AG04450 (cell line): ENCODE results near the gene AP2B1. TPM values are rescaled to one million over a fixed set of nuclear protein-coding genes. Genes with fewer than 3 reads are reported as not detected.
A peak's percentile ranks its signal among the peaks of the same experiment; 100 is the strongest.

Experiments
- CTCF ChIA-PET: fragments of 300-600, 350-600 bp; formaldehyde crosslinking; extraction: SDS; loops from one replicate; lab custom pipeline; 2022; ENCODE audit warnings: antibody characterized with exemption, inconsistent platforms; lab: Charles Lee
- POLR2A ChIA-PET: fragments of 350-600 bp; formaldehyde crosslinking; extraction: SDS; loops from one replicate; lab custom pipeline; 2021; ENCODE audit warnings: antibody characterized with exemption, inconsistent platforms; lab: Yijun Ruan, JAX
- DNase-seq: peaks from one replicate; pipeline ENCODE4 v3.0.0-alpha.2; 2011; ENCODE audit warnings: low read depth, low spot score
- H3K27ac ChIP-seq: one replicate; pipeline ENCODE4 v1.5.1; 2012; ENCODE audit warnings: low read depth, low read length, control low read depth
- H3K27me3 ChIP-seq: one replicate; pipeline ENCODE4 v1.6.0; 2012; ENCODE audit warnings: low read length; ENCODE audit not compliant: control insufficient read depth, insufficient read depth
- H3K4me3 ChIP-seq: 2 replicates; pipeline ENCODE4 v1.5.1; 2011; ENCODE audit warnings: mild to moderate bottlenecking, low read depth, low read length, control low read depth
- H3K9me3 ChIP-seq: 2 replicates; pipeline ENCODE4 v1.5.1; 2012; ENCODE audit warnings: low read length; ENCODE audit not compliant: control insufficient read depth, insufficient read depth
- polyA plus RNA-seq: library from polyadenylated mRNA; depleted of rRNA; stranded (reverse); fragments of >200 nt; gene quantifications from 2 replicates; pipeline ENCODE4 v1.2.3, GENCODE V29; 2011
- TF ChIP-seq, protein P1 (sequence below): IDR thresholded peaks from 2 replicates; pipeline ENCODE4 v1.5.1; 2011; ENCODE audit warnings: low read depth, low read length, control low read depth, inconsistent platforms

Gene AP2B1
- polyA plus RNA-seq, 1 experiment = 258 TPM

DNA sequence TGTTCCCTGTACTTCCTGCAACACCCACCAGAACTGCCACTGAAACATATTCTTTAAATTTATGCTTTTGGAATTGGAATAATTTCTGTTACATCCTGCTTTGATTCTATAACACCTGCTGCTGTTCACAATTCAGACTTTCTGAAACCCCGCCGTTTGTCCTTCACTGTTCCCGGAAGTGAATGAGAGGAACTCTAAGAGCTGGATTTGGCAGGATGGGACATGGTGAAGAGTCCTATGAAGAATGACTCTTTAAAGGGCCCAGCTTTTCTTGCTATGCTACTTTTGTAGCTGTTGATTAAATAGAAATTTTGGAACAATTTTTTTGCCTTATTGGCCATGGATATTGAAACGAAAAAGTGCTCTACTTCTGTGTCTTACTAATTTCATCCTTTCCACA lies 8.9 kb downstream of the AP2B1 start:
- H3K9me3 ChIP-seq = no peaks in the 10 kb centered on the region
- TF ChIP-seq, protein P1, sequence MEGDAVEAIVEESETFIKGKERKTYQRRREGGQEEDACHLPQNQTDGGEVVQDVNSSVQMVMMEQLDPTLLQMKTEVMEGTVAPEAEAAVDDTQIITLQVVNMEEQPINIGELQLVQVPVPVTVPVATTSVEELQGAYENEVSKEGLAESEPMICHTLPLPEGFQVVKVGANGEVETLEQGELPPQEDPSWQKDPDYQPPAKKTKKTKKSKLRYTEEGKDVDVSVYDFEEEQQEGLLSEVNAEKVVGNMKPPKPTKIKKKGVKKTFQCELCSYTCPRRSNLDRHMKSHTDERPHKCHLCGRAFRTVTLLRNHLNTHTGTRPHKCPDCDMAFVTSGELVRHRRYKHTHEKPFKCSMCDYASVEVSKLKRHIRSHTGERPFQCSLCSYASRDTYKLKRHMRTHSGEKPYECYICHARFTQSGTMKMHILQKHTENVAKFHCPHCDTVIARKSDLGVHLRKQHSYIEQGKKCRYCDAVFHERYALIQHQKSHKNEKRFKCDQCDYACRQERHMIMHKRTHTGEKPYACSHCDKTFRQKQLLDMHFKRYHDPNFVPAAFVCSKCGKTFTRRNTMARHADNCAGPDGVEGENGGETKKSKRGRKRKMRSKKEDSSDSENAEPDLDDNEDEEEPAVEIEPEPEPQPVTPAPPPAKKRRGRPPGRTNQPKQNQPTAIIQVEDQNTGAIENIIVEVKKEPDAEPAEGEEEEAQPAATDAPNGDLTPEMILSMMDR = no peak
- no peak overlapping the region for H3K27ac ChIP-seq
- H3K27me3 ChIP-seq = no peaks in the 10 kb centered on the region
- H3K4me3 ChIP-seq = no peak overlapping the region
- DNase-seq = no peak
- ChIA-PET POLR2A (interaction anchor here (0.6 kb wide), 1 partner anchor 11 kb away, joined by 3 read pairs; no protein-coding TSS in a partner anchor), CTCF (interaction anchor here (0.7 to 2.1 kb wide), 3 partner anchors 17 to 245 kb away, joined by 3 to 11 read pairs (median 5); no protein-coding TSS in a partner anchor)

DNA sequence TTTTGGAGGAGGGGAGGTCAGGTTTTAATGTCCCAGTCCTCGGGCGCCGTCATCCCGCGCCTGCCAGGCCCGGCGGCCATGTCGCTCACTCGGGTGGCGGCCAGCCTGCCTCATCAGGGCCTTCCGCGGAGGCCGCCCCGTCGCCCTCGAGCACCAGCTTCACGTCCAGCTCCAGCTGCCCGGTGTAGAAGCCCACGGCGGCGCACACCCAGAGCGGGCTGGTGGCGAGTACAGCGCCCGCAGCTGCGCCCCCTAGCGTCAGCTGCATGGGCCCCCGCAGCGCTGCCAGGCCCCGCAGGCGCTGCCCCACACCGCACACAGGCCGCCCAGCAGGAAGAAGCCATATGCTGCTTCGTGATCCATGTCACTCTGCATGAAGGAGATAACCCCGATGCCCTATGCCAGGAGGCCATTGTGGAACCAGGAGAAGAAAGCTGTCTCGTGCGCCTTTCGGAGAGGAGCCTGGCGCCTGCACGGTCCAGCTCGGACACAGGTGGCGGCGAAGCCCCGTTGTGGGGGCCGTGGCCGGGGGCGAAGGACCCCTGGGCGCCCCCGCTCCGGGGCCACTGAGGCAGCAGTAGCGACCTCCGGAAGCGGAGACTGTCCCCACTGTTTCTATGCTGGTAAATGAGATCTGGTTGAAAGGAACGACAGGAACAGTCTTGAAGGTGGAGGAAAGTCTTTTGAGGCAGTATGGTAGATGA lies 9.6 kb downstream of the AP2B1 start:
- Histone ChIP-seq H3K9me3 (no peaks in the 10 kb centered on the region), H3K27me3 (no peaks in the 10 kb centered on the region), H3K27ac (no peak overlapping the region), H3K4me3 (no peak overlapping the region)
- ChIA-PET CTCF (interaction anchor here (0.7 to 2.1 kb wide), 3 partner anchors 11 to 244 kb away, joined by 3 to 11 read pairs (median 4); no protein-coding TSS in a partner anchor), POLR2A (interaction anchor here (0.6 kb wide), 1 partner anchor 11 kb away, joined by 3 read pairs; no protein-coding TSS in a partner anchor)
- DNase-seq = no peak
- TF ChIP-seq, protein P1 = no peak

- ChIA-PET CTCF (interaction anchor here (0.8 kb wide), 1 partner anchor 10 kb away, joined by 4 read pairs; no protein-coding TSS in a partner anchor), POLR2A (no interaction called here)
- Histone ChIP-seq H3K27ac (no peak overlapping the region), H3K27me3 (no peaks in the 10 kb centered on the region), H3K4me3 (no peak overlapping the region), H3K9me3 (no peaks in the 10 kb centered on the region)
- TF ChIP-seq, protein P1 = no peak
- DNase-seq = no peak
Measured at GRCh38 chr17:35597604-35598003, 10.5 kb downstream of the AP2B1 start.

DNA sequence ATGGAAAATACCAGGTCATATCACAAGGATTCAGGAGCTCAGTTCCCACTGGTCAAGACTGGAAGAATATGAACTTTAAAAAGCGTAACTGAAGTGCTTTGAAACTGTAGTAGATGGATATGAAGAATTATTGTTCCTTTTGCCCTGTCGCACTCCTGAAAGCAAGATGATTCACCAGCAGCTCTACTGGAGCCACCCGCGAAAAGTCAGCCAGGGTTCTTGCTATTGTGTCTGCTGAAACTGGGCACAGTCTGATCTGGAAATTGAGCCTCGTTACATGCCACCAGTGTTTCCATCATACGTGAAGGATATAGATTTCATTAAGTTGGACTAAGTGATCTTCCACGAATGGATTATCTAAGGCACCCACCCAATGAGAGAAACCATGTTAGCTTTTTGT lies 16.6 kb downstream of the AP2B1 start:
- DNase-seq = no peak
- H3K9me3 ChIP-seq = no peaks in the 10 kb centered on the region
- no peak overlapping the region for H3K27ac ChIP-seq
- ChIA-PET CTCF (interaction anchor here (0.6 to 4.4 kb wide), 5 partner anchors 9 to 201 kb away, joined by 3 to 34 read pairs (median 4); no protein-coding TSS in a partner anchor), POLR2A (no interaction called here)
- TF ChIP-seq, protein P1 = no peak
- H3K27me3 ChIP-seq = no peaks in the 10 kb centered on the region
- no peak overlapping the region for H3K4me3 ChIP-seq

GRCh38 chr17:35605678-35606077 lies 18.6 kb downstream of the AP2B1 start:
- Histone ChIP-seq H3K9me3 (no peaks in the 10 kb centered on the region), H3K27me3 (no peaks in the 10 kb centered on the region), H3K4me3 (no peak overlapping the region), H3K27ac (peak overlapping the region; percentile 40)
- ChIA-PET POLR2A (interaction anchor here (1.0 kb wide), 1 partner anchor 203 kb away, joined by 3 read pairs; the partner anchor contains the start of gene TAF15), CTCF (interaction anchor here (1.0 to 1.7 kb wide), 2 partner anchors 14 to 142 kb away, joined by 4 to 11 read pairs; no protein-coding TSS in a partner anchor)
- no peak for DNase-seq
- TF ChIP-seq, protein P1 = no peak
